ENCODE results near the gene CCDC88C.

Gene CCDC88C

DNA sequence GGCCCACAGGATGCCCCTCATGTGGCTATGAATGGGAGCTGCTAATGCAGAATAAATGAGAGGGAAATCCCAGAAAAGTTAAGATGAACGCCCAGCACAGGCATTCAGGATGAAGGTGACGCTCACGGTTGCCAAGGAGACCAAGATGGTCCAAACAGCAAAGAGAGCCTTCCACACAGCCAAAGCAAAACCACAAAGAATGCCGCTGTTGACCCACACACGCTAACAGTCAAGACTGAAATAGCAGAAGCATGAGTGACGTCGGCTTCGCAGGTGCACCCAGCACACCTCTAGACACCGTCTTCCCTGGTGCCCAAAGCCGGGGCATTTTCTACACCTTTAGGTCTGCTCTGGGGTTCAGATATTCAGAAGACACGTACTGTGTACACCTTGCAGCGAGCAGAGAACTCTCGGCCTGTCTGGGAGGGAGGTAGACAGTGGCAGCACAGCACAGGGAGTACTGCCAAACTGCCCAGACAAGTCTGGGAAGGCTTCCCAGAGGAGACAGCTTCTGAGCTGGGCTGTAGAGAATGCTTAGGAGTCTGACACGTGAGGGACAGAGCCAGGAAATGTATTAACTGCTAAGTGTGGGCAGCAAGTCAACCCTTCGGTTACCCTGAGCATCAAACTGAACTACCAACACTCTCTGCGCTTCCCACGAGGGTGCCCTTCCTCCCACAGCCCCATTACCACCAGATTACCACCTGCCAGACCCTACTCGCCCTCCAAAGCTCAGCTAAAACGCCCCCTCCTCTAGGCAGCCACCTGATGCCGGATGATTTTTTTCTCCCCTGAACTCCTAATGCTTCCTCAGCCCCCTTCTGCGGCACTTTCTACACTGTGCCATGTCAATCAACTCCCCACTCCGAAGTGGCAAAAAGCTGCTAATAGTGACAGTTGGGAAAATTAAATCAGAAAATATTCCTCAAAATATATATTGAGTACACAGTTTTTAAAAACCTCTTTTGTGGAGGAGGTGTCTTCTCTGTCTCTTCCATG, 50.1 kb downstream of the CCDC88C start:
- H3K9ac ChIP-seq (ENCODE audit: low read length in 5 of 5): no peak overlapping the region
- H3K27me3 ChIP-seq (ENCODE audit: control insufficient read depth in 5 of 5, insufficient read depth in 4 of 5, low read length in 5 of 5): peaks cover 0 to 3% (median 0%) of the 10 kb centered on the region in 5 donors
- no peak overlapping the region for H3K27ac ChIP-seq (ENCODE audit: low read depth, low read length)
- H3K4me3 ChIP-seq (ENCODE audit: low read depth in 1 of 5, low read length in 5 of 5): no peak overlapping the region
- H3K9me3 ChIP-seq (ENCODE audit: control insufficient read depth in 5 of 5, low read length in 5 of 5): no peaks in the 10 kb centered on the region
- H3K36me3 ChIP-seq (ENCODE audit: control insufficient read depth in 5 of 5, insufficient read depth in 5 of 5, low read length in 5 of 5): no peaks in the 10 kb centered on the region
- H3K4me1 ChIP-seq (ENCODE audit: control insufficient read depth in 5 of 5, insufficient read depth in 5 of 5, low read length in 5 of 5): peaks cover 0 to 63% (median 16%) of the 10 kb centered on the region in 5 donors

DNA sequence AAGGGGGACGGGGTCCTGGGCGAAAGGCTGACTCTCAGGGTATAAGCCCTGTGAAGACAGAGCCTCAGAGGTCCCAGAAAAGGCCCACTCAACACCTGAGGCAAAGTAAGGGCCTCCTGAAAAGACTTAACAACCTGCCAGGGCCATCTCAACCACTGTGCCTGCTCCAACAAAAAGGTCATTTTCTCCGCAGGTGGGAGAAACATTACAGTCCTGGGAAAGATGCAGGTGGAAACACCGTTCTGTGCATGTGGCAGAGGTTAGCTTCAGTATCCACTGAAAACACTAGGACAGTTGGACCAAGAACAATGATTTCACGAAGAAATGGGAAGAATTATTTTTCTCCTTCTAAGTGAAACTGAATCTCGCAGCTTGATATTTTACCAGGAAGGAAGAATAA, 50.9 kb downstream of the CCDC88C start:
- peaks cover 0 to 58% (median 13%) of the 10 kb centered on the region in 5 donors for H3K4me1 ChIP-seq (ENCODE audit: control insufficient read depth in 5 of 5, insufficient read depth in 5 of 5, low read length in 5 of 5)
- H3K9me3 ChIP-seq (ENCODE audit: control insufficient read depth in 5 of 5, low read length in 5 of 5): no peaks in the 10 kb centered on the region
- H3K27ac ChIP-seq (ENCODE audit: low read depth, low read length): peak overlapping the region; percentile 30
- H3K27me3 ChIP-seq (ENCODE audit: control insufficient read depth in 5 of 5, insufficient read depth in 4 of 5, low read length in 5 of 5): peaks cover 0 to 3% (median 0%) of the 10 kb centered on the region in 5 donors
- peak overlapping the region in 1 of 5 donors; percentile 23 for H3K4me3 ChIP-seq (ENCODE audit: low read depth in 1 of 5, low read length in 5 of 5)
- H3K9ac ChIP-seq (ENCODE audit: low read length in 5 of 5): no peak overlapping the region
- no peaks in the 10 kb centered on the region for H3K36me3 ChIP-seq (ENCODE audit: control insufficient read depth in 5 of 5, insufficient read depth in 5 of 5, low read length in 5 of 5)

DNA sequence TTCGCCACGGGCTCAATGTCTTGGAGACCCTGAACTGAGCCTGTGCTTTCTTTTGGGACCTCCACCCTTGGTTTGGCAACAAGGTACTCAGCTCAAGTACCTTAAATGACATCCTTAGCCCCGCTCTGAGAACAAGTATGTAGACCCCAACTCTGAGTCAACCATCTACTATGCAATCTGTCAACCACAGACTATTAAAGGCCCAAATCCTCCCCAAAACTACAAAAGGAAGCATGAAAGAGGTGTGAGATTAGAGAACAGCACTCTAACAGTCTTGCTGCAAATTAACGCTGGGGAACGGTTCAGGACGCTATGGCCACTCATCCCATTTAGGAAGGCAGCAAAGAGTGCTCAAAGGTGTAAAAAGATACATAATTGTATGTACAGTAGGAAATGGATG, 52.1 kb downstream of the CCDC88C start:
- Histone ChIP-seq H3K9ac (ENCODE audit: low read length in 5 of 5) (no peak overlapping the region), H3K9me3 (ENCODE audit: control insufficient read depth in 5 of 5, low read length in 5 of 5) (no peaks in the 10 kb centered on the region), H3K4me3 (ENCODE audit: low read depth in 1 of 5, low read length in 5 of 5) (no peak overlapping the region), H3K36me3 (ENCODE audit: control insufficient read depth in 5 of 5, insufficient read depth in 5 of 5, low read length in 5 of 5) (no peaks in the 10 kb centered on the region), H3K4me1 (ENCODE audit: control insufficient read depth in 5 of 5, insufficient read depth in 5 of 5, low read length in 5 of 5) (peaks cover 0 to 58% (median 24%) of the 10 kb centered on the region in 5 donors), H3K27ac (ENCODE audit: low read depth, low read length) (no peak overlapping the region), H3K27me3 (ENCODE audit: control insufficient read depth in 5 of 5, insufficient read depth in 4 of 5, low read length in 5 of 5) (no peaks in the 10 kb centered on the region)

DNA sequence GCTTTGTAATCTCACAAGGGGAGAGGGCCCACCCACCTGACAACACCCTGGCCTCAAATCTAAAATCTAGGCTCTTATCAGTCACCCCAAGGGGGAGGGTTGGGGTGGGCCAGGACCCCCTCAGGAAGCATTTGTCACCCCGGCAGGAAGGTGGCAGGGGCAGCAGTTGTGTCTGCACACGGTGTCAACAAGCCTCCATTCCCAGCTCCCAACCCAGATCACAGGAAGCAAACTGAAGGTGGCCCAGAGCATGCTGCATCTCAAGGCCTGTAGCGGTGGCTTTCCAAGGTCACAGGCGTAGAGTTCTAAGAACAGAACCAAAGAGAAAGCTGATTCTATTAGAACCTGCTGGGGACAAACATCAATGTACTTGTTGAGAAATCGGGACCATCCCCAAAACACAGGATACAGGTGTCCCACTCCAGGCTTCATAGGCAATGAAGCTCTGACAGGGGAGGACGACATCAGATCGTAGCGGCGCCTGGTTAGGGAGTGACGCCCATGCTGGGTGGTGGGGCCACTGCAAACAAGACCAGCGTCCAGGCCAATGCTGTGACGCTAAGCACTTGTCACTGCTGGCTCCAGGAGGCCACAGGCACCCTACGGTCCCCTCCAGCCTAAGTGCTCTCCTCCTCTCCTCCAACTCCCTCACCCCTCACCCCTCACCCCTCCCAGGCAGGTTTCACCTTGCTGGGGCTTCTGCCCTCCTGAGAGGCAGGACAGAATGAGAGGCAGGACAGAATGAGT, 52.9 kb downstream of the CCDC88C start:
- H3K27me3 ChIP-seq (ENCODE audit: control insufficient read depth in 5 of 5, insufficient read depth in 4 of 5, low read length in 5 of 5): no peaks in the 10 kb centered on the region
- no peaks in the 10 kb centered on the region for H3K9me3 ChIP-seq (ENCODE audit: control insufficient read depth in 5 of 5, low read length in 5 of 5)
- no peak overlapping the region for H3K4me3 ChIP-seq (ENCODE audit: low read depth in 1 of 5, low read length in 5 of 5)
- no peak overlapping the region for H3K9ac ChIP-seq (ENCODE audit: low read length in 5 of 5)
- H3K36me3 ChIP-seq (ENCODE audit: control insufficient read depth in 5 of 5, insufficient read depth in 5 of 5, low read length in 5 of 5): no peaks in the 10 kb centered on the region
- H3K4me1 ChIP-seq (ENCODE audit: control insufficient read depth in 5 of 5, insufficient read depth in 5 of 5, low read length in 5 of 5): peaks cover 0 to 52% (median 20%) of the 10 kb centered on the region in 5 donors
- H3K27ac ChIP-seq (ENCODE audit: low read depth, low read length): no peak overlapping the region

DNA sequence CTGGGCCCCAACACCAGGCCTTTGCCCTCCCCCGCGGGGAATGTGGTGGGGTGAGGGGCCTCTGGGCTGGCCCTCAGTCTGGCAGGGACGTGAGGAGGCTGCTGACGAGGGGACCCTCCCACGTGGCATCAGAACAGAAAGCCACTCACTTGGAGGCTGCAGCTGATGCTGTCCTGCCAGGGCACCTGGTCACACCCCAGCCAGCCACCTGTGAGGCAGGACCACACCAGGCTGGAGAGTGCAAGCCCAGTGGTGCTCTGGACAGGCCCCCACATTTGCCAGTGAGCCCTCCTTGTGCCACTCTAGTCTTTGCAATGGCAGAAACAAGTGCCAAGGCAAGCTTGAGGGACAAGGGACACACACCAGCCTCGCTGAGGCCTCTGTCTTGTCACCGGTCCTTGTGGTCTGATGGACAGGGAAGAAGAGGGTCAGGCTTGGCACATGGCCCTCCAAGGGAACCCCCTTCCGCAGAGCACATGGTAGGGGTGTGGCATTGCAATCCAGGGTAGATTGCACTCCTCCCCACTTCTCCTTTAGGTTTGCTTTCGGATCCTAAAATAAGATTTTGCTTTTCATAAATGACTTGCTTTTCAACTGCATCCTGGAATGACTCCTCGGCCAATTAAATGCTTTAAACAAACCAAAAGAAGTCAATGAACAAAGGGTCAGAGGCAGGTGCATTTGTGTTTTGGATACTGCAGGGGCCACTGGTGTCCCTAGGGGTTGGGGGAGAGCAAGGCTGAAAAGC, 53.7 kb downstream of the CCDC88C start:
- Histone ChIP-seq H3K4me1 (ENCODE audit: control insufficient read depth in 5 of 5, insufficient read depth in 5 of 5, low read length in 5 of 5) (peaks cover 0 to 51% (median 19%) of the 10 kb centered on the region in 5 donors), H3K27ac (ENCODE audit: low read depth, low read length) (no peak overlapping the region), H3K27me3 (ENCODE audit: control insufficient read depth in 5 of 5, insufficient read depth in 4 of 5, low read length in 5 of 5) (no peaks in the 10 kb centered on the region), H3K9ac (ENCODE audit: low read length in 5 of 5) (no peak overlapping the region), H3K9me3 (ENCODE audit: control insufficient read depth in 5 of 5, low read length in 5 of 5) (no peaks in the 10 kb centered on the region), H3K36me3 (ENCODE audit: control insufficient read depth in 5 of 5, insufficient read depth in 5 of 5, low read length in 5 of 5) (no peaks in the 10 kb centered on the region), H3K4me3 (ENCODE audit: low read depth in 1 of 5, low read length in 5 of 5) (no peak overlapping the region)

DNA sequence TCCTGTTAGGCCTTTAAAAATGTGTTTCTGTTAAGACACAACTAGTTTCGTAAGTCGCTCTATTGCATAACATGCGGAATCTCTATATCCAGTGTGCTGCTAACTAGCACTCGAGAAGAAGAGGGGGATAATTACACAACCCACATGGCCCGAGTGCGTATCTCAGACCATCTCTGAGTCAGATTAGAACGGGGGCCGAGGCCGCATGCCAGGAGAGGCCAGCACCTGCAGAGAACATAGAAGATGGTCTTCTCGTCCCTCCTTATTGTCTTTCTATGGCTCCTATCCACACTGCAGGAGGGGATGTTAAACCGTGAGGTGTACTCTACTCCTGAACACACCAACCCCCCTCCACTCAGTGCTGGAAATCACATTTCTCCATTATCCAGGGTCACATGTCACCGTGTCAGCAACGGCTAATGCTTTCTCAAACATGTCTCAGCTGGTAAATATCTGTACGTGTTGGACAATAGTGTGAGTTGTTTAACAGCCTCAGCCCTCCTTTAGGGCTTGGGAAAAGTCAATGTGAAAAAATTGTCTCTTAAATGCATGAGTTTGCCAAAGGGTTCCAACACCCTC, 56.3 kb downstream of the CCDC88C start:
- H3K27ac ChIP-seq (ENCODE audit: low read depth, low read length): no peak overlapping the region
- peaks cover 0 to 5% (median 0%) of the 10 kb centered on the region in 5 donors for H3K36me3 ChIP-seq (ENCODE audit: control insufficient read depth in 5 of 5, insufficient read depth in 5 of 5, low read length in 5 of 5)
- H3K4me1 ChIP-seq (ENCODE audit: control insufficient read depth in 5 of 5, insufficient read depth in 5 of 5, low read length in 5 of 5): peaks cover 0 to 31% (median 16%) of the 10 kb centered on the region in 5 donors
- no peaks in the 10 kb centered on the region for H3K9me3 ChIP-seq (ENCODE audit: control insufficient read depth in 5 of 5, low read length in 5 of 5)
- peak overlapping the region in 1 of 5 donors; percentile 35 for H3K4me3 ChIP-seq (ENCODE audit: low read depth in 1 of 5, low read length in 5 of 5)
- H3K27me3 ChIP-seq (ENCODE audit: control insufficient read depth in 5 of 5, insufficient read depth in 4 of 5, low read length in 5 of 5): no peaks in the 10 kb centered on the region
- H3K9ac ChIP-seq (ENCODE audit: low read length in 5 of 5): no peak overlapping the region

DNA sequence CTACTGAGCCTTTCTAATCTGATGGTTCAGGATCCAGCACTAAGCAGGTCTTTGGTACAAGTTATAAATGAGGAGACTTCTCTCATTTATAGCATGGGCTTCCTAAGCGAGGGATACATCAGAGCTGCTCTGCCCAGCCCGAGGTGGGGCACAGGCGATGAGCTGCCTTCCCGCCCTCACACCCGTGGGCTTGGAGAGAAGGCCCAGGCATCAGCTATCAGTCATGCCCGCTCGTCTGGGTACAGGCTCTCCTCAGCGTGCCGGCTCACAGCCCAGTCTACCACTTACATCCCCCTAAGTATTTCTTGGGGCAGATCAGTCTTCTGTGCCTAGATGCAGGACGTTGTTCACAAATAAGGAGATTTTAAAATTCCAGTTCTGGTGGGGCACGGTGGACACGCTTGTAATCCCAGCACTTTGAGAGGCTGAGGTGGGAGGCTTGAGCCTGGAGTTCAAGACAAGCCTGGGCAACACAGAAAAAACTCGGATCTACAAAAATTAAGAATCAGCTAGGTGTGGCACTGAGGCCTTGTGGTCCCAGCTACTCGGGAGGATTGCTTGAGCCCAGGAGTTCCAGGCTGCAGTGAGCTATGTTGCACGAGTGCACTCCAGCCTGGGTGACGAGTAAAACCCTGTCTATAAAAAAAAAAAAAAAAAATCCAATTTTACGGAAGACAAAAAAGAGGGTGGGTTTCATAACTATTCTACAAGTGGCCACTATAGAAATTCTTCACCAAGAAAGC, 57.0 kb downstream of the CCDC88C start:
- no peaks in the 10 kb centered on the region for H3K9me3 ChIP-seq (ENCODE audit: control insufficient read depth in 5 of 5, low read length in 5 of 5)
- no peak overlapping the region for H3K9ac ChIP-seq (ENCODE audit: low read length in 5 of 5)
- peaks cover 0 to 31% (median 16%) of the 10 kb centered on the region in 5 donors for H3K4me1 ChIP-seq (ENCODE audit: control insufficient read depth in 5 of 5, insufficient read depth in 5 of 5, low read length in 5 of 5)
- H3K27me3 ChIP-seq (ENCODE audit: control insufficient read depth in 5 of 5, insufficient read depth in 4 of 5, low read length in 5 of 5): no peaks in the 10 kb centered on the region
- no peak overlapping the region for H3K4me3 ChIP-seq (ENCODE audit: low read depth in 1 of 5, low read length in 5 of 5)
- H3K36me3 ChIP-seq (ENCODE audit: control insufficient read depth in 5 of 5, insufficient read depth in 5 of 5, low read length in 5 of 5): peaks cover 0 to 5% (median 0%) of the 10 kb centered on the region in 5 donors
- H3K27ac ChIP-seq (ENCODE audit: low read depth, low read length): peak overlapping the region; percentile 30

DNA sequence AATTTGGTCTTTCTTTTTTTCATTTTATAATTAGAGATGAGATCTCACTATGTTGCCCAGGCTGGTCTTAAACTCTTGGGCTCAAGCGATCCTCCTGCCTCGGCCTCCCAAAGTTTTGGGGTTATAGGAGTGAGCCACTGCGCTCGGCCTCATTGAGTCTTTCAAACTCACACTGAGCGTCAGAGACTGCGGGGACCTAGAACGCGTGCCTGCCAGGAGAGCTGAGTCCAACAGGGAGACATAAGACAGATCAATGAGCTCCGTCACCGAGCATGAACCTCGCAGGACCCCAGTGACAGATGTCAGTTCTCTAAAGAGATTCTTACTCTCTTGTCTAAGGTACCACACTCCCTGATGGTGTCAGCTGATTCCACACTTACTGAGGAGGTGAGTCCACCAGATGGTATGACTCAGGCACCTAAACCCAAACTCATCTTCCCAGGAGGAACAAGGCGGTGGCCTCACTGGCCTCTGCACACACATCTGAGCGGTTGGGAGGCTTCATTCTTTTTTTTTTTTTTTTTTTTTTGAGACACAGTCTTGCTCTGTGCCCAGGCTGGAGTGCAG, 58.9 kb downstream of the CCDC88C start:
- Histone ChIP-seq H3K9me3 (ENCODE audit: control insufficient read depth in 5 of 5, low read length in 5 of 5) (no peaks in the 10 kb centered on the region), H3K27ac (ENCODE audit: low read depth, low read length) (no peak overlapping the region), H3K27me3 (ENCODE audit: control insufficient read depth in 5 of 5, insufficient read depth in 4 of 5, low read length in 5 of 5) (no peaks in the 10 kb centered on the region), H3K4me1 (ENCODE audit: control insufficient read depth in 5 of 5, insufficient read depth in 5 of 5, low read length in 5 of 5) (peaks cover 0 to 23% (median 16%) of the 10 kb centered on the region in 5 donors), H3K36me3 (ENCODE audit: control insufficient read depth in 5 of 5, insufficient read depth in 5 of 5, low read length in 5 of 5) (peaks cover 0 to 5% (median 0%) of the 10 kb centered on the region in 5 donors), H3K9ac (ENCODE audit: low read length in 5 of 5) (no peak overlapping the region), H3K4me3 (ENCODE audit: low read depth in 1 of 5, low read length in 5 of 5) (no peak overlapping the region)

DNA sequence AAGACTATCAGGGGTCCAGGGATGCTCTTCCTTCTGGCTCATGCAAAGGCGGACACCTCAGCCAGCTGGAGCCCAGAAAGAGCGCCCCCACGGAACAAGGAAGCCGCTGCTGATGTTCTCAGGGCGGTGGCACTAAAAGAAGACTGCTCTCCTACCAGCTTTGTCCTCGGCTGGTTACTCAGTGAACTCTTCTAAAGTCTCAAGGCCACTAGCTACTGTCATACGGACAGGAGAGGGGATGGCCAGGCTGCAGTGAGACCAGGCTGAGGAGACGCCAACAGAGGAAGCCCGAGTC, 59.6 kb downstream of the CCDC88C start:
- Histone ChIP-seq H3K27ac (ENCODE audit: low read depth, low read length) (no peak overlapping the region), H3K9ac (ENCODE audit: low read length in 5 of 5) (no peak overlapping the region), H3K4me1 (ENCODE audit: control insufficient read depth in 5 of 5, insufficient read depth in 5 of 5, low read length in 5 of 5) (peaks cover 0 to 21% (median 16%) of the 10 kb centered on the region in 5 donors), H3K36me3 (ENCODE audit: control insufficient read depth in 5 of 5, insufficient read depth in 5 of 5, low read length in 5 of 5) (peaks cover 0 to 5% (median 0%) of the 10 kb centered on the region in 5 donors), H3K9me3 (ENCODE audit: control insufficient read depth in 5 of 5, low read length in 5 of 5) (no peaks in the 10 kb centered on the region), H3K4me3 (ENCODE audit: low read depth in 1 of 5, low read length in 5 of 5) (no peak overlapping the region), H3K27me3 (ENCODE audit: control insufficient read depth in 5 of 5, insufficient read depth in 4 of 5, low read length in 5 of 5) (peaks cover 0 to 2% (median 0%) of the 10 kb centered on the region in 5 donors)

Measured in subcutaneous abdominal adipose tissue (tissue), 5 donors.